H1 (cell line): ENCODE results near the gene OGFR.

ENCODE experiments used
- POLR2A ChIP-seq, 2 experiments: IDR thresholded peaks; 1 replicate in 1 of 2; 2 replicates in 1 of 2; pipeline ENCODE4 v1.6.1; 2011; ENCODE audit warnings: low read depth in 2 of 2, low read length in 2 of 2, mild to moderate bottlenecking in 2 of 2; ENCODE audit errors: control extremely low read depth in 1 of 2
- SIN3A ChIP-seq, 2 experiments: IDR thresholded peaks in 1 of 2; conservative IDR thresholded peaks in 1 of 2; 2 replicates each; pipeline ENCODE4 v1.6.1; 2011 to 2012; ENCODE audit warnings: low read length in 2 of 2, improper control_type of control experiment in 1 of 2, low read depth in 1 of 2, mild to moderate bottlenecking in 1 of 2
- SP1 ChIP-seq: IDR thresholded peaks from 2 replicates; pipeline ENCODE4 v1.6.1; 2011; ENCODE audit warnings: low read depth, low read length

GRCh38 chr20:62854121-62854520 lies 49.5 kb downstream of the OGFR start:
- no peak for TF ChIP-seq POLR2A (IDR thresholded peaks at IDR 0.05; ENCODE audit: control extremely low read depth in 1 of 2, low read depth in 2 of 2, low read length in 2 of 2)
- no peak for TF ChIP-seq SP1
- no peak for TF ChIP-seq SIN3A (conservative IDR thresholded peaks at IDR 0.05 in 1 of 2, IDR thresholded peaks at IDR 0.05 in 1 of 2; ENCODE audit: low read depth in 1 of 2, low read length in 2 of 2)
